ENCODE results near the gene MRPL23.

Gene MRPL23

GRCh38 chr11:1946812-1947484 is at the start of gene MRPL23:
MRPL23 (plus strand) TSS chr11:1947332; CDS start chr11:1947363, 31 bp downstream.
- TF ChIP-seq TCF12 (IDR thresholded peaks at IDR 0.05; ENCODE audit: low read depth) (no peak), MAX (IDR thresholded peaks at IDR 0.05) (no peak), EGR1 (IDR thresholded peaks at IDR 0.05) (no peak), NFIC (IDR thresholded peaks at IDR 0.05) (no peak), FOXM1 (IDR thresholded peaks at IDR 0.05; ENCODE audit: borderline replicate concordance, low read depth) (no peak), TEAD4 (IDR thresholded peaks at IDR 0.05) (no peak), CREB1 (IDR thresholded peaks at IDR 0.05; ENCODE audit: low read depth) (no peak), YY1 (IDR thresholded peaks at IDR 0.05; ENCODE audit: low read depth) (no peak), TAF1 (IDR thresholded peaks at IDR 0.05; ENCODE audit: low read depth) (no peak), RAD21 (IDR thresholded peaks at IDR 0.05; ENCODE audit: low read depth) (no peak), REST (IDR thresholded peaks at IDR 0.05; ENCODE audit: low read depth) (no peak), EP300 (IDR thresholded peaks at IDR 0.05; ENCODE audit: borderline replicate concordance) (no peak), USF1 (IDR thresholded peaks at IDR 0.05) (no peak), CEBPB (IDR thresholded peaks at IDR 0.05) (no peak), ZBTB7A (IDR thresholded peaks at IDR 0.05; ENCODE audit: low read depth) (no peak)

GRCh38 chr11:1899090-1899489 is 48.0 kb upstream of the MRPL23 start:
- TF ChIP-seq CEBPB (IDR thresholded peaks at IDR 0.05) (no peak), ZBTB7A (IDR thresholded peaks at IDR 0.05; ENCODE audit: low read depth) (no peak), EP300 (IDR thresholded peaks at IDR 0.05; ENCODE audit: borderline replicate concordance) (no peak), TAF1 (IDR thresholded peaks at IDR 0.05; ENCODE audit: low read depth) (no peak), REST (IDR thresholded peaks at IDR 0.05; ENCODE audit: low read depth) (no peak), RAD21 (IDR thresholded peaks at IDR 0.05; ENCODE audit: low read depth) (no peak), MAX (IDR thresholded peaks at IDR 0.05) (no peak), CREB1 (IDR thresholded peaks at IDR 0.05; ENCODE audit: low read depth) (no peak), FOXM1 (IDR thresholded peaks at IDR 0.05; ENCODE audit: borderline replicate concordance, low read depth) (no peak), USF1 (IDR thresholded peaks at IDR 0.05) (no peak), YY1 (IDR thresholded peaks at IDR 0.05; ENCODE audit: low read depth) (no peak), TCF12 (IDR thresholded peaks at IDR 0.05; ENCODE audit: low read depth) (no peak), EGR1 (IDR thresholded peaks at IDR 0.05) (no peak), NFIC (IDR thresholded peaks at IDR 0.05) (no peak)

GRCh38 chr11:1899686-1900085 is 47.4 kb upstream of the MRPL23 start:
- TF ChIP-seq RAD21 (IDR thresholded peaks at IDR 0.05; ENCODE audit: low read depth) = no peak
- no peak for TF ChIP-seq FOXM1 (IDR thresholded peaks at IDR 0.05; ENCODE audit: borderline replicate concordance, low read depth)
- no peak for TF ChIP-seq EP300 (IDR thresholded peaks at IDR 0.05; ENCODE audit: borderline replicate concordance)
- TF ChIP-seq TEAD4 (IDR thresholded peaks at IDR 0.05) = no peak
- TF ChIP-seq EGR1 (IDR thresholded peaks at IDR 0.05) = no peak
- no peak for TF ChIP-seq TCF12 (IDR thresholded peaks at IDR 0.05; ENCODE audit: low read depth)
- no peak for TF ChIP-seq YY1 (IDR thresholded peaks at IDR 0.05; ENCODE audit: low read depth)
- TF ChIP-seq CEBPB (IDR thresholded peaks at IDR 0.05) = no peak

- no peak for TF ChIP-seq YY1 (IDR thresholded peaks at IDR 0.05; ENCODE audit: low read depth)
- TF ChIP-seq NFIC (IDR thresholded peaks at IDR 0.05) = no peak
- TF ChIP-seq MAX (IDR thresholded peaks at IDR 0.05) = no peak
- no peak for TF ChIP-seq USF1 (IDR thresholded peaks at IDR 0.05)
- TF ChIP-seq EP300 (IDR thresholded peaks at IDR 0.05; ENCODE audit: borderline replicate concordance) = no peak
- TF ChIP-seq TAF1 (IDR thresholded peaks at IDR 0.05; ENCODE audit: low read depth) = no peak
- no peak for TF ChIP-seq CREB1 (IDR thresholded peaks at IDR 0.05; ENCODE audit: low read depth)
- TF ChIP-seq CEBPB (IDR thresholded peaks at IDR 0.05) = no peak
- TF ChIP-seq REST (IDR thresholded peaks at IDR 0.05; ENCODE audit: low read depth) = no peak
- TF ChIP-seq ZBTB7A (IDR thresholded peaks at IDR 0.05; ENCODE audit: low read depth) = no peak
- TF ChIP-seq TEAD4 (IDR thresholded peaks at IDR 0.05) = no peak
- TF ChIP-seq EGR1 (IDR thresholded peaks at IDR 0.05) = no peak
- no peak for TF ChIP-seq FOXM1 (IDR thresholded peaks at IDR 0.05; ENCODE audit: borderline replicate concordance, low read depth)
- TF ChIP-seq TCF12 (IDR thresholded peaks at IDR 0.05; ENCODE audit: low read depth) = no peak
- TF ChIP-seq RAD21 (IDR thresholded peaks at IDR 0.05; ENCODE audit: low read depth) = no peak
Observed at GRCh38 chr11:1906181-1906580, 41.0 kb upstream of the MRPL23 start.

All from Ishikawa (cell line).